Neural cell (in vitro differentiated cells): Measurements from ENCODE around the gene AMBP. TPM values are rescaled to one million over a fixed set of nuclear protein-coding genes. Genes with fewer than 3 reads are reported as not detected.

Source experiments
- H2AFZ ChIP-seq: fragments of 200-600, 300-800 bp; sonication (generic), shearing (Covaris generic); 2 replicates; pipeline ENCODE4 v1.6.0; 2014; ENCODE audit warnings: low read depth, mild to moderate bottlenecking, antibody characterized with exemption, low read length, moderate library complexity
- H3F3A ChIP-seq: fragments of 200-600 bp; shearing (Covaris generic); 2 replicates; pipeline ENCODE4 v1.6.1; 2016; ENCODE audit warnings: mild to moderate bottlenecking, moderate library complexity, mixed read lengths, antibody characterized with exemption, low read length; ENCODE audit not compliant: insufficient read depth, poor library complexity, severe bottlenecking
- H3K27ac ChIP-seq: fragments of 200-600, 300-800 bp; sonication (generic), shearing (Covaris generic); 2 replicates; pipeline ENCODE4 v1.5.1; 2014; ENCODE audit warnings: mild to moderate bottlenecking, low read length, moderate library complexity
- H3K27me3 ChIP-seq: fragments of 300-800, 200-600 bp; sonication (generic), shearing (Covaris generic); 2 replicates; pipeline ENCODE4 v1.6.0; 2014; ENCODE audit warnings: mild to moderate bottlenecking, low read depth, low read length, moderate library complexity; ENCODE audit not compliant: insufficient read depth
- H3K36me3 ChIP-seq: fragments of 300-800, 200-600 bp; sonication (generic), shearing (Covaris generic); 2 replicates; pipeline ENCODE4 v1.5.1; 2014; ENCODE audit warnings: mild to moderate bottlenecking, antibody characterized with exemption, low read length, moderate library complexity; ENCODE audit not compliant: insufficient read depth
- H3K4me2 ChIP-seq: fragments of 300-800, 200-600 bp; sonication (generic), shearing (Covaris generic); 2 replicates; pipeline ENCODE4 v1.6.0; 2014; ENCODE audit warnings: mild to moderate bottlenecking, low read length
- H3K4me3 ChIP-seq: fragments of 300-800, 200-600 bp; sonication (generic), shearing (Covaris generic); 2 replicates; pipeline ENCODE4 v1.5.1; 2014; ENCODE audit warnings: mild to moderate bottlenecking, low read length, moderate library complexity
- H3K79me2 ChIP-seq: fragments of 200-600 bp; shearing (Covaris generic); replicated peaks from 2 replicates; pipeline ENCODE4 v1.6.0; 2014; ENCODE audit warnings: mild to moderate bottlenecking, low read length, moderate library complexity; ENCODE audit not compliant: insufficient read depth
- H3K9ac ChIP-seq: fragments of 300-800, 200-600 bp; sonication (generic), shearing (Covaris generic); 2 replicates; pipeline ENCODE4 v1.6.1; 2016; ENCODE audit warnings: mild to moderate bottlenecking, low read length, mixed read lengths
- H3K9me2 ChIP-seq: fragments of 200-600 bp; shearing (Covaris generic); 2 replicates; pipeline ENCODE4 v1.6.1; 2016; ENCODE audit warnings: mild to moderate bottlenecking, low read length, mixed read lengths; ENCODE audit not compliant: insufficient read depth
- H3K9me3 ChIP-seq: fragments of 200-600, 300-800 bp; sonication (generic), shearing (Covaris generic); 2 replicates; pipeline ENCODE4 v1.6.1; 2016; ENCODE audit warnings: mild to moderate bottlenecking, mixed run types, low read length, moderate library complexity, mixed read lengths
- H4K20me1 ChIP-seq: fragments of 200-600 bp; shearing (Covaris generic); 2 replicates; pipeline ENCODE4 v1.6.1; 2016; ENCODE audit warnings: mild to moderate bottlenecking, mixed run types; ENCODE audit not compliant: insufficient read depth
- CTCF ChIP-seq: fragments of 450-650 bp; IDR thresholded peaks from 2 replicates; pipeline ENCODE4 v1.5.1; 2014; ENCODE audit warnings: antibody characterized with exemption, mild to moderate bottlenecking, moderate library complexity; ENCODE audit not compliant: poor library complexity, severe bottlenecking
- EP300 ChIP-seq: fragments of 450-650 bp; conservative IDR thresholded peaks from 2 replicates; pipeline ENCODE4 v1.6.1; 2014; ENCODE audit warnings: antibody characterized with exemption, mild to moderate bottlenecking, moderate library complexity; ENCODE audit not compliant: poor library complexity, severe bottlenecking
- EZH2 ChIP-seq: fragments of 200-600, 300-800 bp; shearing (Covaris generic), sonication (generic); IDR thresholded peaks from 2 replicates; pipeline ENCODE4 v1.6.1; 2014; ENCODE audit warnings: antibody characterized with exemption, low read length, borderline replicate concordance, mild to moderate bottlenecking; ENCODE audit not compliant: insufficient read depth, poor library complexity, severe bottlenecking
- MXI1 ChIP-seq: fragments of 450-650 bp; conservative IDR thresholded peaks from 2 replicates; pipeline ENCODE4 v1.6.1; 2014; ENCODE audit warnings: antibody characterized with exemption, mild to moderate bottlenecking; ENCODE audit not compliant: poor library complexity, severe bottlenecking
- POLR2AphosphoS5 ChIP-seq: IDR thresholded peaks from 2 replicates; pipeline ENCODE4 v1.6.1; 2012
- RAD21 ChIP-seq: fragments of 450-650 bp; conservative IDR thresholded peaks from 2 replicates; pipeline ENCODE4 v1.6.1; 2014; ENCODE audit warnings: antibody characterized with exemption, mild to moderate bottlenecking, moderate library complexity
- REST ChIP-seq: IDR thresholded peaks from 2 replicates; pipeline ENCODE4 v1.6.1; 2012; ENCODE audit warnings: borderline replicate concordance
- SMC3 ChIP-seq: fragments of 450-650 bp; conservative IDR thresholded peaks from 2 replicates; pipeline ENCODE4 v1.6.1; 2014; ENCODE audit warnings: antibody characterized with exemption, mild to moderate bottlenecking, moderate library complexity; ENCODE audit not compliant: poor library complexity
- TAF1 ChIP-seq: IDR thresholded peaks from 2 replicates; pipeline ENCODE4 v1.6.1; 2012; ENCODE audit warnings: low read depth
- polyA plus RNA-seq: library from polyadenylated mRNA; depleted of rRNA; stranded (reverse); fragments of >200 nt; gene quantifications from 2 replicates; pipeline ENCODE4 v1.2.3, GENCODE V29; 2014

Gene AMBP
- polyA plus RNA-seq, 1 donor from 2014 or later: not detected

- Histone ChIP-seq H3K79me2 (no peaks in the 10 kb centered on the region), H3K27ac (no peak overlapping the region), H3K9ac (no peak overlapping the region), H2AFZ (no peak overlapping the region), H3K27me3 (no peaks in the 10 kb centered on the region), H4K20me1 (no peaks in the 10 kb centered on the region), H3K4me3 (no peak overlapping the region), H3K36me3 (no peaks in the 10 kb centered on the region), H3K9me2 (no peaks in the 10 kb centered on the region), H3K9me3 (no peaks in the 10 kb centered on the region), H3K4me2 (no peak overlapping the region), H3F3A (no peaks in the 10 kb centered on the region)
- TF ChIP-seq TAF1 (no peak), MXI1 (no peak), EZH2 (no peak), CTCF (no peak), RAD21 (no peak), REST (no peak), SMC3 (no peak), POLR2AphosphoS5 (no peak), EP300 (no peak)
Measured at GRCh38 chr9:114084282-114085073, 6.4 kb upstream of the AMBP start.

- Histone ChIP-seq H3K27me3 (no peaks in the 10 kb centered on the region), H3K27ac (no peak overlapping the region), H3K36me3 (no peaks in the 10 kb centered on the region), H3K9ac (no peak overlapping the region), H3K79me2 (no peaks in the 10 kb centered on the region), H3K9me3 (no peaks in the 10 kb centered on the region), H2AFZ (no peak overlapping the region), H3F3A (no peaks in the 10 kb centered on the region), H3K9me2 (no peaks in the 10 kb centered on the region), H3K4me2 (no peak overlapping the region), H4K20me1 (no peaks in the 10 kb centered on the region), H3K4me3 (no peak overlapping the region)
- TF ChIP-seq REST: no peak
- TF ChIP-seq EZH2: no peak
- TF ChIP-seq SMC3: no peak
- no peak for TF ChIP-seq TAF1
- no peak for TF ChIP-seq EP300
- TF ChIP-seq CTCF: no peak
- TF ChIP-seq POLR2AphosphoS5: no peak
- TF ChIP-seq RAD21: no peak
- no peak for TF ChIP-seq MXI1
Measured at GRCh38 chr9:114083666-114084065, 5.6 kb upstream of the AMBP start.
